HG03565 (cell line): Measurements from ENCODE around the gene TYW5.

ENCODE experiments used
- ATAC-seq: cut with Tn5 transposase; IDR thresholded peaks from one replicate; pipeline ENCODE4 v1.9.1; 2021; ENCODE audit warnings: mild to moderate bottlenecking, moderate library complexity; ENCODE audit not compliant: unreplicated experiment

The TYW5 gene

DNA sequence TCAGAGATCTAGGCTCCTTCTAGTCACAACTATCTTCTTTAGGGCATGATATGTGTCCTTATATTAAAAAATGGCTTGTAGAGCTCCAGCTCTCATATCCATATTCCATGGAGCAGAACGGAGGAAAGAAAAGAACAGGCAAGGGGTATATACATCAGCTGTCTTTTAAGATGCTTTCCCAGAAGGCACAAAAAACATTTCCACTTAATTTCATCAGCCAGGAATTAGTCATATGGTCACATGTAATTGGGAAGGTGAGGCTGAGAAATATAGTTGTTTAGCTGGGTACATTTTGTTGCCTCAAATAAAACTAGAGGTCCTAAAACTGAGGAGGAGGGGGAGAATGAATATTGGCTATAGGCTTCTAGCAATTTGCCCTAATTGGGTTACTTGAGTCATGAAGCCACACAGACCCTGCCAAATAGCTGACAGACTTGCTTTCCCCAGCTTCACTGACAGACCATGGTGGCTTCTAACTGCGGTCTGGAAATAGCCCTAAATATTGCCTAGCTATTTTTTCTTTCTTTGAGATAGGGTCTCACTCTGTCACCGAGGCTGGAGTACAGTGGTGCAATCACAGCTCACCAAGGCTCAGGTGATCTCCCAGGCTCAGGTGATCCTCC lies 20.1 kb upstream of the TYW5 start:
- no peak for ATAC-seq

DNA sequence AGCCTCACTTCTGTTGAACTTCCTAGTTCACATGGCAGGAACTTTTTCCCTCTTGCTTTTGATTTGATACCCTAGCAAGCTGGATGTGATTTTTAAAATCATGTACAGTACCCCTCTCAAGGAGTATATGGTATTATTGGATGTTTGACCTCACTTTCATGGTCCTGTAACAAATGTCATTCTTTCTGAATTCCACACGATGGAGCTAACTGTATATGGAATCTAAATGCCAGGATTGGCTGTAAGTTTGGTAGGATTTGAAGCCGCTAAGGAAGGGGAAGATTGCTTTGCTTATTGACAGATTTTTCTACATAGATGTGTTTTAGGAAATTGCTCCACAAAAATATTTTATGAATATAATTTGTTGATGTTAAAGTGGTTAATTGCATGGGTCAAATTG lies 18.4 kb upstream of the TYW5 start:
- no peak for ATAC-seq

DNA sequence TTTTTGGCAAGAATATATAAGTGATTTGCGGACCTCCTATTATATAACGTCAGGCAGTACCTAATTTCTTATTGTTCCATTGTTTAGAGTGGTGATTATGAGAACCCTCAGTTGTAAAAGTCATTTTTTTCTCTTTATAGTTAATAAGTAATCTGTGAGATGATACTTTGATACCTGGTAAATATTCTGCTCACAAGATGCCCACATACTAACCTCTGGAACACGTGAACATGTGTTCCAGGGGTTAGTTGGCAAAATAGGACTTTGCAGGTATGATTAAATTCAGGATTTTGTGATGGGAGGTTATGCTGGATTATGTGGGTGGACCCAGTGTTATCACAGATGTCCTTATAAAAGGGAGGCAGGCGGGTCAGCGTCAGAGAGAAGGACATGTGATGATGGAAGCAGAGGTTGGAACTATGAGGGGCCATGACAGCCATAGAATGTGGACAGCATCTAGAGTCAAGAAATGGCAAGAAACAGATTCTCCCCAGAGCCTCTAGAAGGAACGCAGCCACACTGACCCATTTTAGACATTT lies 16.9 kb upstream of the TYW5 start:
- no peak for ATAC-seq

- ATAC-seq, result no peak
Measured at GRCh38 chr2:199968126-199968525, 12.8 kb upstream of the TYW5 start.

DNA sequence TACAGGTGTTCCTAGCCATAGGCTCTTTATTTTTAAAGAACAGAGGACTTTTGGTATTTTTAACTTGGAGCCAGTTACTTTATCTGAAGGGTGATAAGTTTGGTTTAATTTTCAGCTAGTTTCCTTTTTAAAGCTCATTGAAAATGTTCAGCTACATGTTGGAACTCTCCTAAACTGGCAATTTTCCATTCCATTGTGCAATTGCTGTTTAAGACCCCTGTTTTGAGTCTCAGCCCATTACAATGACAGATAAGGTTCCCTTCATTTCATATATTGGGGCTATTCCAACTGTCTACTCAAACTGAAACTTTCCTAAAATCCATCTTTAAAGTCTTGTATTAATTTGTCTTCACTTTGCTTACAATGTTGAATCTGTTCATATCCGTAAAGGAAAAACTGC lies 11.7 kb upstream of the TYW5 start:
- no peak for ATAC-seq

DNA sequence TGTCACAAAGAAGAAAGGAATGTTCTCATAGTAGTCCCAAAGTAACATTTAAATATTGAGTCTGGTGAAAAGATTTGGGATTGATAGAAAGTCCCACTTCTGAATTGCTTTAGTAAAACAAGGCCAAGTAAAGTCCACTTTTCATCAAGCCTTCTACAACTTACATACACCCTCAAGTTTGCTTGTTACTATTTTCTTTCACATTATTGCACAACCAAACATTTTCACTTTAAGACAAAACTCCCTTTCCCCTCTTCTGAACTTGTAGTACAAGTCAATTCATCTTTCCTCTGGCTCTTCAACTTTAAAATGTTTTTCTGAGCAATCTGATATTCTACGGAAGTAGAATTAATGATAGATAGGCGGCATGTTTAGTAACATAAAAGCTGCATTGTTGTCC lies 11.1 kb upstream of the TYW5 start:
- no peak for ATAC-seq

DNA sequence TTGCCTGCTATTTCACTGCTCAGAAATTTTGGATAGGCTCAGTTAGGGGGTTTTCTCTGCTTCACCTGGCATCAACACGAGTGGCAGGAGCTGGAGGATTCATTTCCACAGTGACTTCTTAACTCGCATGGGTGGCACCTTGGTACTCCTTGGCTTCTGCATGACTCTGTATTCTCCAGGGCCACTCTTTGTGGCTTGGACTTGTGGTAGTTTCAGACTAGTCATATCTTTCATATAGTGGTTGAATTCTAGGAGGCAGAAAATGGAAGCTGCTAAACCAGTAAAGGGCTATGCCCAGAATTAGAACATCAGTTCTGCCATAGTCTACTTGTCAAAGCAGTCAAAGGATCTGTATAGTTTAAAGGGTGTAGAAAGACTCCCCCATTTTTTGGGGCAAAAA lies 6.9 kb upstream of the TYW5 start:
- peak; percentile 42 for ATAC-seq

DNA sequence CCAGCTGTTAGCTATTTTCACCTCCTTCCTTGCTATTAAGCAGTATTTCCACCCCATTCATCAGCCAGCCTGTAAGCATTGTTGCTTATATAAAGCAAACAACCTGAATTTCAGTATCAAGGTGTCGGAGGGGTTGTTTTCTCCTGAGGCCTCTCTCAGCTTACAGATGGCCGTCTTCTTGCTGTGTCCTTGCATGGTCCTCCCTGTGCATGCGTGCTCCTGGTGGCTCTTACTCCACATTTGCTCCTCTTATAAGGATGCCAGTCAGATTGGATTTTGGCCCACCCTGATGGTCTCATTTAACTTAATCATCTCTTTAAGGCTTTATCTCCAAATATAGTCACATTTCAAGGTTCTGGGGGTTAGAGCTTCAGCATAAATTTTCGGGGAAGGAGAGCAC lies 2.7 kb upstream of the TYW5 start:
- ATAC-seq, result no peak

DNA sequence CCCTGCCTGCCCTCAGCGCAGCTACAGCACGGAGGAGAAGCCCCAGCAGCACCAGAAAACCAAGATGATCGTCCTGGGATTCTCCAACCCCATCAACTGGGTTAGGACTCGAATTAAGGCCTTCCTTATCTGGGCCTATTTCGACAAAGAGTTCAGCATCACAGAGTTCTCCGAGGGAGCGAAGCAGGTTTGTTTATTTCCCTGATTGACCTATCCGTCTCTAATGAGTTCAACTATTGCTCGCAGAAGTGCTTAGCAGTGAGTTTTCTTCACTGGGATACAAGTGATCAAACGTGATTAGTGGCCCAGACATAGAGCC lies 730 bp upstream of the TYW5 start:
- no peak for ATAC-seq

- ATAC-seq, result peak; percentile 19
Measured at GRCh38 chr2:199955007-199955338, 318 bp downstream of the TYW5 start.

DNA sequence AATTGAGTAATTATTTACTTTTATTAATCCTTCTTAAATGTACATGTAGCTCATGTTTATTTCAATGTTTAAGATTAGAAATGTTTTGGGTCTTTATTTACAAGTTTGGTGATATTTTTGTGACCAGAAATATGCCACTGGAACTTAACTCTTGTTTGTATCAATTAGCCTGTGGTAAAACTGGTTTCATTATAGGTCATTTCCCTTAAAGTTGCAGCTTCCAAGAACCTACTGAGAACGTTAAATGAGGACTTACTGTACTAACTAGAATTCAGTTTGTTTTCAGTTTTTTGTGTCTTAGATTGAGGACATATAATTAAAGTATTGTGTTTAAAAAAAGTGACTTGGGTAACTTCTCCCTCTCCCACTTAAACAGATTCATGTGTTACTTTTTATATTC lies 4.3 kb downstream of the TYW5 start:
- ATAC-seq, result no peak

GRCh38 chr2:199950396-199950795 lies 4.9 kb downstream of the TYW5 start:
- ATAC-seq, result no peak

DNA sequence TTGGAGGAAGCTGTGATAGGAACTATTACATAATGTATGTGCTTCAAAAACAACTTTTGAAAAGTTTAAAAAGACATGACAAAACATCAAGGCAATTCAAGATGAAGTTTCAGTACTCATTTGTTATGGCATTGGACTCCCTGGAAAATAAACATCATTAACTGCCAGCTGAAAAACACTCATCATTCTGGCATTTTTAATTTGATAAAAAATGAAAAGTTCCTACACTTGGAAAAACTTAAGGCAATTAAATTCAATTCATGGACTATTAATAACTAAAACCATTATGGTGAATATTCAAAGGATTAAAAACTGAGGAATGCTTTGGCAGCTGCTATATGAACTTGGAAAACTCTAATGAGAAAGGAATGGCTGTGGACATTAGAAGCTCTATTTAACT lies 8.5 kb downstream of the TYW5 start:
- no peak for ATAC-seq

DNA sequence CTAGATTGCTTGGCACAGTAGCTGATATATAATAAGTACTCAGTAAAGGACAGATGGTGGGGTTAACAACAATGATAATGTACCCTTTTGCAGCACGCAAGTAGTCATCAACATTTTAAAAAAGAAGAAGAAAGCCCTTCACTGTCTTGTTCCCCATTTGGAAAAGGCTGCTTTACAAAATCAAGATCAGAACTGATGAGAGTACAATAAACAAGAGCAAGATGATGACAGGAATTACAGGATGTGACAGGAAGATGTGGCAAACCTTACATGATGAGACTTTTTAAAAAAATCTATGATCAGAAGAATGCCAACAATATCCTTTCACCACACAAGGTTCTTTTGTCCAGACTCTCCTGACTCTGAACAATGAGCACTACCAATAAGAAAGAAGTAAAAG lies 9.1 kb downstream of the TYW5 start:
- ATAC-seq, result no peak

GRCh38 chr2:199943373-199943772 lies 11.9 kb downstream of the TYW5 start:
- ATAC-seq, result no peak

DNA sequence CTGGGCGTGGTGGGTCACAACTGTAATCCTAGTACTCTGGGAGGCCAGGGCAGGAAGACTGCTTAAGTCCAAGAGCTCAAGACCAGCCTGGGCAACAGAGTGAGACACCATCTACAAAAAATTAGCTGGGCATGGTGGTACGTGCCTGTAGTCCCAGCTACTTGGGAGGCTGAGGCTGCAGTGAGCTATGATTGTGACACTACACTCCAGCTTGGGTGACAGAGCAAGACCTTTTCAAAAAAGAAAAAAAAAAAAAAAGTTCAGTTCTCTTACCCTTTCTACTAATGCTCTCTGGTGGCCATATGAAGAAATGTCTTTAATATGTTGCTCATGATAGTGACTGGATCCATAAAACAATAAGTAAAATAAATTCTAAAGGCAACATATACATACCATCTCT lies 14.9 kb downstream of the TYW5 start:
- ATAC-seq, result peak; percentile 55

GRCh38 chr2:199936554-199936953 lies 18.7 kb downstream of the TYW5 start:
- no peak for ATAC-seq

DNA sequence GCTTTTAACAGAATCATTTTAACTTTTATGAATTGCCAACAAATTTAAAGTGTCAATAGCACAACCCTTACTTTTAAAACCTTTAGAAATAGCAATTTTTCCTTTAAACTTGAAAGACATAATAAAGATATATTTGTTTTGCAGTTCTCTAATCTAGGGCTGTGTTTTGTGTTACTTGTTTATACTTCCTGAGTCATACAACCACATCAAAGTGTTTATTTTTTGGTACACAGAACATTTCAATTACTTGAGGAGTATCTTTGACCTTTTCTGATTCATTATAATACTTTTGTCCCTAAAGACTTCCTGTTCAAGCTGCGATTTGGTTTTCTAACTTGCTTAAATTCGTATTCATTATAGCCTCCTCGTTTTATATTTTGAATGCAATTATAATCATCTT lies 21.8 kb downstream of the TYW5 start:
- no peak for ATAC-seq

DNA sequence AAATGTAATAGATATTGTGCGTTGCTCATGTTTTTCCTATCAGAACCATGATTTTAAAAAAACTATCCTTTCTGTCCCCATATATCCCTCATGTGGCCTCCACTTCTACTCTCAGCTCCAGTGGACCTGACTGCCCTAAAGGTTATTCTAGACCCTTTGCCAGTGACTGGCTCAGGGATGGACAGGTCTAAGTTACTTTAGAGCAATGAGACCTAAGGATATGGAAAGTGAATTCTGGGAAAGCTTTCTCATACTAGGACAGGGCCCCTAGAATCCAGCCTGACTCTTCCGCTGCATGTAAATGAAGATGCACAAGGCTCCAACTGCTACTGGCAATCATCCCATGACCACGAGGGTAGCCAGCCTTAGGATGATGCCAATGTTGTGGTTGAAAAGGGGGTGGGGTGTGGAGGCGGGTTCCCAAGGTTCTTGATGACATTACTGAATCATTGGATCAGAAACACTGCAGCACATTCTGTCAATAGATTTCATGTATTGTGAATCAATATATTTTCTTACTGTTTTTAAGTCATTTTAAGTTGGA lies 22.9 kb downstream of the TYW5 start:
- ATAC-seq, result no peak

DNA sequence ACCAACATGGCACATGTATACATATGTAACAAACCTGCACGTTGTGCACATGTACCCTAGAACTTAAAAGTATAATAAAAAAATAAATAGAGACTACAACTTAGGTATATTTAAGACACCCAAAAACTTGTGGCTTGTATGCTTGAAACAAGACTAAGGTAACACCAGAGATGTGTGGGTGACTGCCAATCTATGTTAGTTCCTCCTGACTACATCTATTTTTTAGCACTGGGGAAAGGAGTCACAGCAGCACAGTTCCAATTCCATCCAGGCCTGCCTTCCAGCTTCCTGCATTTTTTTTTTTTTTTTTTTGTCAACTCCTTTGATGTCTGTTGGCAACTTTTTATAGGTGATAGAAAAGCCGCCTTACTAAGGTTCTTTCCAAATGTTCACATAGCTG lies 26.0 kb downstream of the TYW5 start:
- ATAC-seq, result no peak

DNA sequence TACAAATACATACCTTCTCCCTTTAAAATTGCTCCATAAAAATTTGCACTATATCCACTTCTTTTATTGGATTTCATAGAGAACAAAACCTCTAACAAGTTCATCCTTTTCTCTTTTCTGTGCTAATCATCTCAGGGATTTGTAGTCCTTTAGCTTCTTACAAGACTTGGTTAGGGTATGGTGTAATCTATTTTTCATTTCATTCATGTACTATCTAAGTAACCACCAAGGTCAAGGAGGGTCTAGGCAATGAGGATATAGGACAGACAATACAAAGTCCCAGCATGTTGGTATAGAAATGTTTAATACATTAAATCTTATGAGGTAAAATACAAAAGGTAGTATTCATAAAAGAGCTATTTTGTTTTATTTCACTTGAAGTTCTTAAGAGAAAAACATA lies 26.7 kb downstream of the TYW5 start:
- ATAC-seq, result no peak

DNA sequence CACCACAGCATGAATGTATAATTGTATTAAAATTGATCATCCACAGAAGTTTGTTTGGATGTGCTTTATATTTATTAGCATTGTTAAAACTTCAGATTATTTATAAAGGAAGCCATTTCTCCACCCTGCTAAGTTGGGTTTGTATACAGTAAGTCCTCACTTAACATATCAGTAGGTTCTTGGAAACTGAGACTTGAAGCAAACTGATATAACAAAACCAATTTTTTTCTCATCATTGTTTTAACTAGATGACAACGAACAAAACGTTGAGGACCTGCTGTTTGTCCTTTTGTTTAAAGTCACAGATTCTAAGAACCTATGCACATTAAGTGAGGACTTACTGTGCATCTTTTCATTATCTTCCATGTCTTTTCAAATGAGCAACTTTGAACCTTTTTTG lies 27.1 kb downstream of the TYW5 start:
- ATAC-seq, result no peak

GRCh38 chr2:199926806-199927205 lies 28.5 kb downstream of the TYW5 start:
- no peak for ATAC-seq
